GM19035 (cell line): Measurements from ENCODE around the gene STARD3.
"Not testable (repeated sequence)": the region's sequence is repeated elsewhere in the genome, so short reads cannot be mapped to it uniquely, and the experiment has no call there.

Experiments used
- ATAC-seq: cut with Tn5 transposase; IDR thresholded peaks from one replicate; pipeline ENCODE4 v1.9.1; 2021; ENCODE audit not compliant: unreplicated experiment

The STARD3 gene

GRCh38 chr17:39636927-39637736 lies at the start of gene STARD3:
TSS of gene STARD3 (plus strand) at chr17:39637144. CDS start at chr17:39653532, 16,388 bp downstream.
- peak; percentile 87 for ATAC-seq

GRCh38 chr17:39590180-39590579 lies 46.8 kb upstream of the STARD3 start:
- ATAC-seq = not testable (repeated sequence)

DNA sequence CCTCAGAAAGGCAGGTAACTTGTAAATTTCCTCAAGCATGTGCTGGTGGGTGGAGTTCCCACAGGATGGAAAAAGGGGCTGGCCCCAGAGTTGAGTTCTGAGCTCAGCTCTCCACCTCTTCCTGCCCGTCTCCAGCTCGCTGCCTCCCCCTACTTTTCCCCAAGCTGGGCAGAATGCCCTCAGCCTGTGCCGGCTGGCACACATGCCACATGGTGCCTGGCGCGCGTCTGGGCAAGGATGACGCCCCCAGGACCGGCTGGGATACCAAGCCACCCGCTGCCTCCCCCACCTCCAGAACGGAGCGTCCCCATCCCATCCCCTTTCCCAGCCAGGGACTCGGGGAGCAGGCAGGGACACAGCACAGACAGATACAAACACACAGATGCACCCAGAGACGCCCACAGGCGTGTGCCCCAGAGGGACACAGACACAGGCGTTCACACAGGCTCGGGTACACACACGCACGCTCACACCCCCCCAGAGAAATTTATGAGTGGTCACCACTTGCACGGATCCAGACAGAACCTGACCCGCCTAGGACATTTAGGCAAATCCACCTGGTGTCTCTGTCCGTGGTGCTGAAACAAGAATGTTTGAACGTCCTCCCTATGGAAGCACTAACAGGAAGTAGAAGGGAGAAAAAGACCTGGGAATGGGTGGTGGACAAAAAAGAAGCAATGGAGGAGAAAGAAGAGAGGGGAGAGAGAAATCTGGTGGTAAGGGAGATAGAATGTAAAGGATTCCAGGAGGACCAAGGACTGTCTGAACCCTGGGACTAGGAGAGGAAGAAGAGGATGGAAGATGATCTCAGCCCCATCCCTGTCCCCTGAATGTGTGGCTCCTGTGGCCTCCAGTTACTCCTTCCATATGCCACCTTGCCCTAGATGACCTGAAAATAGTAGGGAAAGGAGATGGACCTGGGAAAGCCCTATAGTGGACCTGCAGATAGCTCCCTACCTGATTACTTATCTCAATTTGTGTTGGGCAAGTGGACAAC lies 44.7 kb upstream of the STARD3 start:
- ATAC-seq = no peak

- no peak for ATAC-seq
These were observed 43.6 kb upstream of the STARD3 start for GRCh38 chr17:39593371-39593770.

GRCh38 chr17:39595294-39595693 lies 41.6 kb upstream of the STARD3 start:
- ATAC-seq = no peak

- ATAC-seq = no peak
These were observed 40.9 kb upstream of the STARD3 start for GRCh38 chr17:39595928-39596510.

GRCh38 chr17:39596543-39597267 lies 40.2 kb upstream of the STARD3 start:
- ATAC-seq = no peak

GRCh38 chr17:39597372-39598046 lies 39.4 kb upstream of the STARD3 start:
- no peak for ATAC-seq

DNA sequence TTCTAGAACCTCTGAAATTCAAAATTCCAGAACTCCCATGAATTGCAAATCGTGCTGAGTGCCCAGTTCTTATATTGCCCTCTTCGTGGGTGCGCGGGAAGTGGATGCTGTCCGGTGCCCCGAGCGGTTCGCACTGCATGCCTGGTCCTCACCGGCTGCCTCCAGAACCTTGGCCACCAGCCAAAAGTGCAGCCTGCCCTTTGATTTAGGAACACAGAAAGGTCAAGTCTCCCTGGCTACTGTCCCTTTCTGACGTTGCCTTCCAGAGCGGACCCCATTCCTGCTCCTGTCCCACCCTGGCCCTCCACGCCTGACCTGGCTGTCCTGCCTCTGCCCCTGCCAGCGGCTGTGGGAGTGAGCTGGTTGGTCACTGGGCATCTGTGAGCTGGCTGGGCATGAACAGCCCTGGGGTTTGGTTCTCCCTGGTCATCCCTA lies 38.9 kb upstream of the STARD3 start:
- no peak for ATAC-seq

- ATAC-seq = no peak
These were observed 38.3 kb upstream of the STARD3 start for GRCh38 chr17:39598630-39599003.

GRCh38 chr17:39599004-39599664 lies 37.8 kb upstream of the STARD3 start:
- no peak for ATAC-seq

DNA sequence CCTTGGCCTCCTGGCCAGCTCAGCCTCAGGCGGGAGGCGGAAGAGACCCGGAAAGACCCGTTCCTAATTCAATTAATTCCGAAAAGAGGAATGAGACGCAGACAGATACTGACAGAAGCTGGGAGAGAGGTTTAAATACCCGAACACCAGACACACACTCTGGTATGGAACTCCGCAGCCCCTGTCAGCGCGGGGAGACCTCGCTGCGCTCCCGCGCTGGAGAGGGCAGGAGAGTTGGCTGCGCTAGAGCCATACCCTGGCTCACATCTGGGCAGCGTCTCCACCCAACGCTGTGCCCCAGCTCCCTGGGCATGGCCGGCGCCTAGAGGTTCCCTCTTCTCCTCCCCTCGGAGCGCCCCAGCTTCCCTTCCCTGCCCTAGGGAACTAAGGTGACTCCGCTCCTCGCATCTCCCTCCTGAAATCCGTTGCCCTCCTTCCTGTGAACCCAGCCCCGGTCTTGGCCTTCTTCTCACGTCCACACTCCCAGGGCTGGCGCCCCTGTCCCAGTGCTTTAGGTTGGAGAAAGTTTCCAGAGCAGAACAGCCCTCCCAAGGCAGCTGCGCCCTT lies 37.2 kb upstream of the STARD3 start:
- ATAC-seq = no peak

GRCh38 chr17:39600288-39600996 lies 36.5 kb upstream of the STARD3 start:
- no peak for ATAC-seq

DNA sequence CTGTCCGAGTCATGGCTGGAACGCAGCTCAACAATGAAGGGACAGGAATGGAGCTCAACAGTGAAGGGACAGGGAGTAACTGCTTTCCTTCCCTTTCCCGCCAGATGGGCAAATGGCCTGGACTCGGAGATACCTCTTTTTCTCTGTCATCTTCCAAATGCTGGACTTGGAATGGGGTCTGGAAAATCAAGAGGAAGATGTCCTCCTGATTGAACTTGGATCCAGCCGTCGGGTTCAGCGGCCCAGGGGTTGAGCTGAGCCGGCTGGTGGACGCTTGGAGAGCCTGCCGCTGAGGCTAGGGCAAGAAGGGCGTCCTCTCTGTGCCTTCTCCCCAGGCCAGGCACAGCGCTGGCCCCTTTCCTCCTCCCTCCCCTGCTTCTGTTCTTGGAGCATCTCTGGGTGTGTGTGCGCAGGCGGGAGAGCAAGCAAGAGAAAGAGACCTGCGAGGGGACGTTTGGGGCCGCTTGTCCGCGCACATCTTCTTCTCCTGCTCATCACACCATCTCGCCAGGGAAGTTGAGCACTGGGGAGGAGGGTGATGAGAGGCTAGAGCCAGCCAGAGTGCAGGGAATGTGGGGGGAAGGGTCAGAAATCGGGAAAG lies 35.8 kb upstream of the STARD3 start:
- ATAC-seq = no peak

DNA sequence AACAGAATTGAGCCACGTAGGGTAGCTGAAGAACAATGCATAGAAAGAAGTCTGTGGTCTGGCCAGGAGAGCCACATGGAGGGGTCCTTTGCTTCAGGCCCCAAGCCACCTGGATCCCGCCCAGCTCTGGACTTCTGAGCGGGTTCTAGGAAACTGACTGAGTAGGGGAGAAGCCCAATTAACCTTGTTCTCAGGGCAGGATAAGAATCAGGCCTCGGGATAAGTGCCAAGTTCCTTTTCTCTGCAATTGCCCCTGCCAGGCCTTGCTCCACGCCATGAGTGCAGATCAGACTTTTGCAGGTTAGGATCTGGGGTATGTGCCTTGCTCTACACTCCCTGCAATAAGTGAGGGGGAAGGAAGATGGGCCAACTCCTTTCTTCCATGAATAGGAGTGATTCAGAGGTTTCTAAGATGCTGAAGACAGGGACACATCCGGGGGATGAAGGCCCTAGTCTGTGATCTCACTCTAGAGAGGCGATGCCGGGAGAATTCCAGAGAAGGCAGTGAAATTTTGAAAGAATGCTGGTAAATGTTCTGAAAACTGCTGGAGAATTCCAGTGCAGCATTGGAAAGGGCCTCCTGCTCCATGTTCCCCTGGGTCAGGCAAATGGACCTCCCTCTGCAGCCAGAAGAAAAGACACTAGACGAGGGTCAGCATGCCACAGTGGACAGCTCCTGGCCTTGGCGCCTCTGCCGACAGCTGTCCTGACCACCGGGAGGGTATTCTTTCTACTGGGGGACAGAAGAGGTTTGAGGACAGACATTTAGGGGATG lies 35.0 kb upstream of the STARD3 start:
- ATAC-seq = no peak

GRCh38 chr17:39602533-39603303 lies 34.2 kb upstream of the STARD3 start:
- ATAC-seq = no peak
